IMR-90 (cell line): ENCODE measurements around the gene DOCK2. TPM values are rescaled to one million over a fixed set of nuclear protein-coding genes. Genes with fewer than 3 reads are reported as not detected.

Source experiments
- ATAC-seq: fragments of 200-7000 bp; cut with Tn5 transposase; 2 replicates; pipeline ENCODE4 v1.9.1; 2020; ENCODE audit warnings: low read depth, mild to moderate bottlenecking, moderate library complexity
- BruUV-seq: library from RNA; stranded (reverse); fragments of 400-500 nt; replicated peaks from 2 replicates; lab custom pipeline; 2021; lab: Mats Ljungman, UMichigan
- CTCF ChIA-PET: fragments of 300-600 bp; formaldehyde crosslinking; extraction: SDS; loops from one replicate; lab custom pipeline; 2021; ENCODE audit warnings: antibody characterized with exemption; lab: Yijun Ruan, JAX
- POLR2A ChIA-PET: fragments of 300-600 bp; sonication (Branson Sonifier 250); formaldehyde crosslinking; loops from one replicate; lab custom pipeline; 2022; ENCODE audit warnings: antibody characterized with exemption; ENCODE audit not compliant: unreplicated experiment; lab: Charles Lee
- DNase-seq: peaks from one replicate; pipeline ENCODE4 v3.0.0; 2013
- H2AFZ ChIP-seq: replicated peaks from 2 replicates; pipeline ENCODE3; 2013; ENCODE audit warnings: low read length, mild to moderate bottlenecking; ENCODE audit not compliant: poor library complexity
- H2AK5ac ChIP-seq: 2 replicates; pipeline ENCODE4 v1.6.1; 2013; ENCODE audit warnings: low read depth, low read length, inconsistent platforms
- H2AK9ac ChIP-seq: replicated peaks from 2 replicates; pipeline ENCODE3; 2013; ENCODE audit warnings: mild to moderate bottlenecking, low read depth, low read length, moderate library complexity; ENCODE audit not compliant: poor library complexity
- H2BK120ac ChIP-seq: 2 replicates; pipeline ENCODE4 v1.6.1; 2013; ENCODE audit warnings: low read depth, low read length, inconsistent platforms
- H2BK15ac ChIP-seq: 3 replicates; pipeline ENCODE4 v1.6.1; 2013; ENCODE audit warnings: low read depth, low read length, inconsistent platforms
- H2BK20ac ChIP-seq: 2 replicates; pipeline ENCODE4 v1.6.1; 2013; ENCODE audit warnings: low read depth, mild to moderate bottlenecking, inconsistent platforms, low read length, moderate library complexity
- H2BK5ac ChIP-seq: 2 replicates; pipeline ENCODE4 v1.6.1; 2013; ENCODE audit warnings: mild to moderate bottlenecking, low read depth, low read length, inconsistent platforms; ENCODE audit not compliant: poor library complexity, severe bottlenecking
- H3K14ac ChIP-seq: replicated peaks from 2 replicates; pipeline ENCODE4 v1.6.1; 2013; ENCODE audit warnings: low read depth, low read length, inconsistent platforms
- H3K18ac ChIP-seq: 2 replicates; pipeline ENCODE4 v1.6.1; 2013; ENCODE audit warnings: low read depth, low read length, control low read depth
- H3K23ac ChIP-seq: 2 replicates; pipeline ENCODE4 v1.6.1; 2013; ENCODE audit warnings: low read depth, low read length, inconsistent platforms
- H3K27ac ChIP-seq: 2 replicates; pipeline ENCODE4 v1.5.1; 2013; ENCODE audit warnings: mild to moderate bottlenecking, control low read depth, low read length; ENCODE audit not compliant: insufficient read depth
- H3K27me3 ChIP-seq: 2 replicates; pipeline ENCODE4 v1.6.1; 2013; ENCODE audit warnings: low read length; ENCODE audit not compliant: control insufficient read depth, insufficient read depth
- H3K36me3 ChIP-seq: 2 replicates; pipeline ENCODE4 v1.6.1; 2013; ENCODE audit warnings: low read length, mixed read lengths; ENCODE audit not compliant: control insufficient read depth, insufficient read depth
- H3K4ac ChIP-seq: 2 replicates; pipeline ENCODE4 v1.6.1; 2013; ENCODE audit warnings: low read depth, low read length, inconsistent platforms
- H3K4me1 ChIP-seq: 2 replicates; pipeline ENCODE4 v1.6.1; 2013; ENCODE audit warnings: low read length, mixed read lengths; ENCODE audit not compliant: control insufficient read depth, insufficient read depth
- H3K4me2 ChIP-seq: 2 replicates; pipeline ENCODE4 v1.6.1; 2013; ENCODE audit warnings: low read depth, mild to moderate bottlenecking, control low read depth, low read length, moderate library complexity
- H3K4me3 ChIP-seq: 2 replicates; pipeline ENCODE4 v1.5.1; 2013; ENCODE audit warnings: low read depth, mild to moderate bottlenecking, control low read depth, low read length, moderate library complexity; ENCODE audit not compliant: insufficient read depth
- H3K56ac ChIP-seq: 2 replicates; pipeline ENCODE4 v1.6.1; 2013; ENCODE audit warnings: low read length, inconsistent platforms; ENCODE audit not compliant: insufficient read depth; ENCODE audit errors: extremely low read depth
- H3K79me1 ChIP-seq, 2 experiments: 2 replicates each; pipeline ENCODE4 v1.6.1; 2013; ENCODE audit warnings: low read length in 2 of 2, inconsistent platforms in 1 of 2, low read depth in 1 of 2
- H3K9ac ChIP-seq: 2 replicates; pipeline ENCODE4 v1.6.1; 2013; ENCODE audit warnings: low read depth, low read length, control low read depth
- H3K9me1 ChIP-seq: 2 replicates; pipeline ENCODE4 v1.6.1; 2013; ENCODE audit warnings: low read length, inconsistent platforms; ENCODE audit not compliant: insufficient read depth
- H3K9me3 ChIP-seq: 2 replicates; pipeline ENCODE4 v1.6.1; 2013; ENCODE audit warnings: low read length; ENCODE audit not compliant: control insufficient read depth, insufficient read depth
- H4K20me1 ChIP-seq: 2 replicates; pipeline ENCODE4 v1.6.1; 2013; ENCODE audit warnings: low read length, inconsistent platforms; ENCODE audit not compliant: insufficient read depth
- H4K5ac ChIP-seq: 2 replicates; pipeline ENCODE4 v1.6.1; 2013; ENCODE audit warnings: mild to moderate bottlenecking, low read depth, low read length, control low read depth
- H4K8ac ChIP-seq, 2 experiments: 2 replicates each; pipeline ENCODE4 v1.6.1; 2013; ENCODE audit warnings: low read depth in 2 of 2, low read length in 2 of 2, control low read depth in 1 of 2, inconsistent platforms in 1 of 2
- H4K91ac ChIP-seq: 2 replicates; pipeline ENCODE4 v1.6.1; 2013; ENCODE audit warnings: low read depth, low read length, inconsistent platforms; ENCODE audit not compliant: insufficient read depth
- FOS ChIP-seq: fragments of 150-350 bp; IDR thresholded peaks from 2 replicates; pipeline ENCODE4 v1.6.1; 2016; ENCODE audit warnings: low read depth, low read length
- NFE2L2 ChIP-seq: fragments of 150-350 bp; IDR thresholded peaks from 2 replicates; pipeline ENCODE4 v1.6.1; 2016; ENCODE audit warnings: low read depth, mild to moderate bottlenecking, low read length
- POLR2A ChIP-seq: IDR thresholded peaks from 2 replicates; pipeline ENCODE4 v1.6.1; 2012; ENCODE audit warnings: mild to moderate bottlenecking, low read depth, low read length
- RAD21 ChIP-seq: IDR thresholded peaks from 2 replicates; pipeline ENCODE4 v1.6.1; 2012; ENCODE audit warnings: low read length, improper control_type of control experiment
- SMC3 ChIP-seq: fragments of 150-350 bp; IDR thresholded peaks from 2 replicates; pipeline ENCODE4 v1.6.1; 2016; ENCODE audit warnings: low read depth, mild to moderate bottlenecking, antibody characterized with exemption, low read length, moderate library complexity
- USF2 ChIP-seq: fragments of 150-350 bp; IDR thresholded peaks from 2 replicates; pipeline ENCODE4 v1.6.1; 2017; ENCODE audit warnings: mild to moderate bottlenecking, antibody characterized with exemption, low read length, low read depth
- WGBS, 2 experiments: methylation state at CpG; one replicate each; pipeline versions ENCODE4 v1.1.5 to v1.1.7; 2013; ENCODE audit warnings: missing lambda C conversion rate in 2 of 2; ENCODE audit not compliant: insufficient read length in 1 of 2; ENCODE audit errors: extremely low coverage in 2 of 2; 5-methylcytosine and 5-hydroxymethylcytosine counted together
- dilution Hi-C: fragments of 300-500 bp; cut with HindIII; formaldehyde crosslinking; loops from one replicate; pipeline ENCODE4 v1.14.3; 2018; ENCODE audit warnings: low sequenced_read_pairs; ENCODE audit not compliant: unreplicated experiment
- in situ Hi-C: fragments of 300-500 bp; cut with MboI; formaldehyde crosslinking; loops from 3 replicates; pipeline ENCODE4 v1.14.3; 2019; ENCODE audit warnings: low sequenced_read_pairs, inconsistent platforms, mixed read lengths
- intact Hi-C: fragments of 100-400 bp; cut with micrococcal nuclease; formaldehyde crosslinking; loops from 2 replicates; pipeline ENCODE4 v1.10.0; 2022
- polyA plus RNA-seq, 3 experiments: library from polyadenylated mRNA; depleted of rRNA; stranded (reverse); fragments of >200 nt; gene quantifications; 2 replicates each; pipeline ENCODE4 v1.2.3, GENCODE V29; 2012; ENCODE audit warnings: low replicate concordance in 1 of 3
- total RNA-seq: library from RNA; depleted of rRNA; stranded (reverse); fragments of >200 nt; gene quantifications from 2 replicates; pipeline ENCODE4 v1.2.3, GENCODE V29; 2012

Gene DOCK2
- total and polyA plus RNA-seq, 2 of the 4 experiments (the other 2 are of a cell fraction) = 0.72 to 3.0 TPM

- no peak overlapping the region for H4K5ac ChIP-seq
- no peak overlapping the region for H2BK15ac ChIP-seq
- H3K14ac ChIP-seq = no peak overlapping the region
- H3K23ac ChIP-seq = no peak overlapping the region
- H3K27ac ChIP-seq = no peak overlapping the region
- no peak for TF ChIP-seq SMC3
- TF ChIP-seq NFE2L2 = no peak
- TF ChIP-seq POLR2A = no peak
- TF ChIP-seq RAD21 = no peak
- TF ChIP-seq USF2 = no peak
- no peak for TF ChIP-seq FOS
- no peak overlapping the region for H3K4me3 ChIP-seq
- H2AK5ac ChIP-seq = no peak overlapping the region
- no peak overlapping the region for H3K9ac ChIP-seq
- in situ Hi-C loops = no loop called here
- dilution Hi-C loops = no loop called here
- no peak overlapping the region for H3K4me2 ChIP-seq
- H4K91ac ChIP-seq = no peak overlapping the region
- no peak overlapping the region for H3K18ac ChIP-seq
- WGBS, 2 experiments = 68% methylated on average over 12 of the region's 23 CpGs; no CpG with 5 or more reads in 1 of the 2 experiments
- H2BK120ac ChIP-seq = no peak overlapping the region
- H2AFZ ChIP-seq = peak overlapping the region; percentile 83
- peaks cover 2% of the 10 kb centered on the region; the same call in 1 of the 2 replicates for H3K9me1 ChIP-seq
- H4K8ac ChIP-seq = no peak overlapping the region
- H2BK20ac ChIP-seq = no peak overlapping the region
- H2AK9ac ChIP-seq = no peak overlapping the region
- DNase-seq (no peak), ATAC-seq (no peak)
- ChIA-PET CTCF (no interaction called here), POLR2A (no interaction called here)
- H3K4me1 ChIP-seq = no peaks in the 10 kb centered on the region
- no peak overlapping the region for H3K56ac ChIP-seq
- no peak overlapping the region for H3K4ac ChIP-seq
- peaks cover 4% of the 10 kb centered on the region; the same call in 1 of the 2 replicates for H3K9me3 ChIP-seq
- intact Hi-C loops = no loop called here
- H4K20me1 ChIP-seq = no peaks in the 10 kb centered on the region
- no TSS peak for BruUV-seq
- no peaks in the 10 kb centered on the region for H3K79me1 ChIP-seq
- H3K36me3 ChIP-seq = no peaks in the 10 kb centered on the region
- no peak overlapping the region for H2BK5ac ChIP-seq
- H3K27me3 ChIP-seq = no peaks in the 10 kb centered on the region
Observed at GRCh38 chr5:169636477-169637084, 494 bp upstream of the DOCK2 start.
